Left renal cortex interstitium (tissue), 4 donors: ENCODE data around the gene SNAPC4. TPM values are rescaled to one million over a fixed set of nuclear protein-coding genes. Genes with fewer than 3 reads are reported as not detected.
"Not testable (repeated sequence)": the region's sequence is repeated elsewhere in the genome, so short reads cannot be mapped to it uniquely, and the experiment has no call there.

Experiments
- DNase-seq, 4 donors: peaks; one replicate each; pipeline ENCODE4 v3.0.0-alpha.2; 2013; ENCODE audit warnings: low read depth in 4 of 4, low spot score in 2 of 4, missing footprints in 1 of 4
- polyA plus RNA-seq, 4 donors: library from polyadenylated mRNA; unstranded; fragments of 120-200 nt; gene quantifications; one replicate each; pipeline ENCODE4 v1.2.1, GENCODE V29; 2013; ENCODE audit not compliant: insufficient read length in 4 of 4

The SNAPC4 gene
- polyA plus RNA-seq, 4 donors = 10.8 to 15.8 (median 13.2) TPM

GRCh38 chr9:136434580-136435169, 34.7 kb upstream of the SNAPC4 start:
- no peak for DNase-seq

- no peak for DNase-seq
Measured at GRCh38 chr9:136433849-136434579, 34.0 kb upstream of the SNAPC4 start.

- DNase-seq = no peak
Measured at GRCh38 chr9:136433043-136433715, 33.2 kb upstream of the SNAPC4 start.

- no peak for DNase-seq
Measured at GRCh38 chr9:136432591-136432990, 32.6 kb upstream of the SNAPC4 start.

- no peak for DNase-seq
Measured at GRCh38 chr9:136431782-136432350, 31.9 kb upstream of the SNAPC4 start.

- DNase-seq = no peak
Measured at GRCh38 chr9:136430588-136431234, 30.7 kb upstream of the SNAPC4 start.

GRCh38 chr9:136429683-136430491, 29.9 kb upstream of the SNAPC4 start:
- no peak for DNase-seq

- DNase-seq = no peak
Measured at GRCh38 chr9:136429075-136429628, 29.2 kb upstream of the SNAPC4 start.

GRCh38 chr9:136426787-136427186, 26.8 kb upstream of the SNAPC4 start:
- no peak for DNase-seq

- DNase-seq = not testable (repeated sequence)
Measured at GRCh38 chr9:136425367-136425766, 25.4 kb upstream of the SNAPC4 start.

- DNase-seq = no peak
Measured at GRCh38 chr9:136424750-136425362, 24.9 kb upstream of the SNAPC4 start.

- no peak for DNase-seq
Measured at GRCh38 chr9:136423432-136424146, 23.6 kb upstream of the SNAPC4 start.

- DNase-seq = no peak
Measured at GRCh38 chr9:136422876-136423275, 22.9 kb upstream of the SNAPC4 start.

- no peak for DNase-seq
Measured at GRCh38 chr9:136421791-136422190, 21.8 kb upstream of the SNAPC4 start.

GRCh38 chr9:136419092-136419420, 19.1 kb upstream of the SNAPC4 start:
- no peak for DNase-seq

GRCh38 chr9:136418182-136419091, 18.5 kb upstream of the SNAPC4 start:
- no peak for DNase-seq

GRCh38 chr9:136416914-136417313, 16.9 kb upstream of the SNAPC4 start:
- no peak for DNase-seq

GRCh38 chr9:136416427-136416826, 16.5 kb upstream of the SNAPC4 start:
- no peak for DNase-seq
